Upper lobe of left lung (tissue), 4 donors: ENCODE data around the gene VWA8.
"Not testable (repeated sequence)": the region's sequence is repeated elsewhere in the genome, so short reads cannot be mapped to it uniquely, and the experiment has no call there.

Experiments used
- POLR2A ChIP-seq, 4 donors: fragments of 450-650 bp; IDR thresholded peaks; one replicate each; pipeline ENCODE4 v1.5.1; 2016 to 2017; ENCODE audit warnings: antibody characterized with exemption in 4 of 4, mild to moderate bottlenecking in 2 of 4
- POLR2AphosphoS5 ChIP-seq, 2 donors: sonication (generic); formaldehyde crosslinking; IDR thresholded peaks; one replicate each; pipeline ENCODE4 v1.5.1; 2017; ENCODE audit warnings: antibody characterized with exemption in 2 of 2
- TF ChIP-seq, protein P1 (sequence below), 6 experiments: fragments of 450-650 bp in 4 of 6; fragments of 200-600 bp in 2 of 6; sonication (generic) in 2 of 6; IDR thresholded peaks; one replicate each; pipeline ENCODE4 v1.5.1; 2016 to 2019; ENCODE audit warnings: antibody characterized with exemption in 6 of 6

DNA sequence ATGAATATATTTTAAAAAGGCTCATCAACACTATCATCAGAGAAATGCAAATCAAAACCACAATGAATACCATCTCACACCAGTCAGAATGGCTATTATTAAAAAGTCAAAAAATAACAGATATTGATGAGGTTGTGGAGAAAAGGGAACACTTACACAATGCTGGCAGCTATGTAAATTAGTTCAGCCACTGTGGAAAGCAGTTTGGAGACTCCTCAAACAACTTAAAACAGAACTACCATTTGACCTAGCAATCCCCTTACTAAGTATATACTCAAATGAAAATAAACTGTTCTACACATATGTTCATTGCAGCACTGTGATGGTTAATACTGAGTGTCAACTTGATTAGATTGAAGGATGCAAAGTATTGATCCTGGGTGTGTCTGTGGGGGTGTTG lies 98.2 kb downstream of the VWA8 start:
- TF ChIP-seq, protein P1, sequence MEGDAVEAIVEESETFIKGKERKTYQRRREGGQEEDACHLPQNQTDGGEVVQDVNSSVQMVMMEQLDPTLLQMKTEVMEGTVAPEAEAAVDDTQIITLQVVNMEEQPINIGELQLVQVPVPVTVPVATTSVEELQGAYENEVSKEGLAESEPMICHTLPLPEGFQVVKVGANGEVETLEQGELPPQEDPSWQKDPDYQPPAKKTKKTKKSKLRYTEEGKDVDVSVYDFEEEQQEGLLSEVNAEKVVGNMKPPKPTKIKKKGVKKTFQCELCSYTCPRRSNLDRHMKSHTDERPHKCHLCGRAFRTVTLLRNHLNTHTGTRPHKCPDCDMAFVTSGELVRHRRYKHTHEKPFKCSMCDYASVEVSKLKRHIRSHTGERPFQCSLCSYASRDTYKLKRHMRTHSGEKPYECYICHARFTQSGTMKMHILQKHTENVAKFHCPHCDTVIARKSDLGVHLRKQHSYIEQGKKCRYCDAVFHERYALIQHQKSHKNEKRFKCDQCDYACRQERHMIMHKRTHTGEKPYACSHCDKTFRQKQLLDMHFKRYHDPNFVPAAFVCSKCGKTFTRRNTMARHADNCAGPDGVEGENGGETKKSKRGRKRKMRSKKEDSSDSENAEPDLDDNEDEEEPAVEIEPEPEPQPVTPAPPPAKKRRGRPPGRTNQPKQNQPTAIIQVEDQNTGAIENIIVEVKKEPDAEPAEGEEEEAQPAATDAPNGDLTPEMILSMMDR (IDR thresholded peaks at IDR 0.05) = not testable (repeated sequence)
- TF ChIP-seq POLR2AphosphoS5, POLR2A (IDR thresholded peaks at IDR 0.05): not testable (repeated sequence)
